Hepatocyte (in vitro differentiated cells): ENCODE measurements around the gene ZCCHC7. TPM values are rescaled to one million over a fixed set of nuclear protein-coding genes. Genes with fewer than 3 reads are reported as not detected.

Experiments used
- DNase-seq: peaks from one replicate; pipeline ENCODE4 v3.0.0-alpha.2; 2016; ENCODE audit warnings: low spot score
- H2AFZ ChIP-seq: fragments of 200-600 bp; sonication (generic); 2 replicates; pipeline ENCODE4 v1.6.0; 2016; ENCODE audit warnings: antibody characterized with exemption, mild to moderate bottlenecking
- H3K27ac ChIP-seq: fragments of 200-600 bp; sonication (generic); 2 replicates; pipeline ENCODE4 v1.5.1; 2016; ENCODE audit warnings: mild to moderate bottlenecking
- H3K27me3 ChIP-seq: fragments of 200-600 bp; sonication (generic); 2 replicates; pipeline ENCODE4 v1.6.1; 2016
- H3K36me3 ChIP-seq: fragments of 200-600 bp; sonication (generic); replicated peaks from 2 replicates; pipeline ENCODE4 v1.5.1; 2016; ENCODE audit warnings: low read depth; ENCODE audit not compliant: insufficient read depth
- H3K4me1 ChIP-seq: fragments of 200-600 bp; sonication (generic); 2 replicates; pipeline ENCODE4 v1.5.1; 2016; ENCODE audit warnings: mild to moderate bottlenecking, moderate library complexity; ENCODE audit not compliant: insufficient read depth
- H3K4me2 ChIP-seq: fragments of 200-600 bp; sonication (generic); 2 replicates; pipeline ENCODE4 v1.6.0; 2016
- H3K4me3 ChIP-seq: fragments of 200-600 bp; sonication (generic); 2 replicates; pipeline ENCODE4 v1.5.1; 2016; ENCODE audit warnings: mild to moderate bottlenecking
- H3K79me2 ChIP-seq: fragments of 200-600 bp; sonication (generic); 2 replicates; pipeline ENCODE4 v1.6.0; 2017; ENCODE audit warnings: mild to moderate bottlenecking
- H3K9me2 ChIP-seq: fragments of 200-600 bp; sonication (generic); replicated peaks from 2 replicates; pipeline ENCODE4 v1.6.0; 2017; ENCODE audit warnings: mild to moderate bottlenecking; ENCODE audit not compliant: insufficient read depth
- H3K9me3 ChIP-seq: fragments of 200-600 bp; sonication (generic); 2 replicates; pipeline ENCODE4 v1.5.1; 2016; ENCODE audit warnings: low read depth, mild to moderate bottlenecking
- H4K20me1 ChIP-seq: fragments of 200-600 bp; sonication (generic); 2 replicates; pipeline ENCODE4 v1.6.0; 2016; ENCODE audit warnings: mild to moderate bottlenecking; ENCODE audit not compliant: insufficient read depth, poor library complexity, severe bottlenecking
- EZH2 ChIP-seq: fragments of 200-600 bp; sonication (generic); IDR thresholded peaks from 2 replicates; pipeline ENCODE4 v1.6.1; 2016; ENCODE audit warnings: antibody characterized with exemption, mild to moderate bottlenecking, borderline replicate concordance
- EZH2phosphoT487 ChIP-seq: fragments of 200-600 bp; sonication (generic); IDR thresholded peaks from one replicate; pipeline ENCODE4 v1.6.1; 2018; ENCODE audit warnings: antibody characterized with exemption, mild to moderate bottlenecking, low read depth, moderate library complexity; ENCODE audit not compliant: unreplicated experiment, severe bottlenecking
- WGBS: methylation state at CpG from one replicate; pipeline ENCODE4 v1.1.6; 2016; ENCODE audit warnings: low lambda C conversion rate; ENCODE audit errors: missing lambda C conversion rate; 5-methylcytosine and 5-hydroxymethylcytosine counted together
- polyA plus RNA-seq: library from polyadenylated mRNA; unstranded; fragments of >200 nt; fragmentation: Nextera tagmentation; extraction: Ambion mirVana; gene quantifications from 2 replicates; pipeline ENCODE4 v1.2.1, GENCODE V29; 2016
- total RNA-seq: library from RNA; depleted of rRNA; stranded (reverse); fragments of >200 nt; gene quantifications from 2 replicates; pipeline ENCODE4 v1.2.3, GENCODE V29; 2014
- TF ChIP-seq, protein P1 (sequence below): fragments of 200-600 bp; sonication (generic); IDR thresholded peaks from 2 replicates; pipeline ENCODE4 v1.5.1; 2016; ENCODE audit warnings: antibody characterized with exemption, mild to moderate bottlenecking; ENCODE audit not compliant: poor library complexity

ZCCHC7 gene
- total and polyA plus RNA-seq, 2 experiments from 2014 or later, result 12.3 to 14.6 TPM

DNA sequence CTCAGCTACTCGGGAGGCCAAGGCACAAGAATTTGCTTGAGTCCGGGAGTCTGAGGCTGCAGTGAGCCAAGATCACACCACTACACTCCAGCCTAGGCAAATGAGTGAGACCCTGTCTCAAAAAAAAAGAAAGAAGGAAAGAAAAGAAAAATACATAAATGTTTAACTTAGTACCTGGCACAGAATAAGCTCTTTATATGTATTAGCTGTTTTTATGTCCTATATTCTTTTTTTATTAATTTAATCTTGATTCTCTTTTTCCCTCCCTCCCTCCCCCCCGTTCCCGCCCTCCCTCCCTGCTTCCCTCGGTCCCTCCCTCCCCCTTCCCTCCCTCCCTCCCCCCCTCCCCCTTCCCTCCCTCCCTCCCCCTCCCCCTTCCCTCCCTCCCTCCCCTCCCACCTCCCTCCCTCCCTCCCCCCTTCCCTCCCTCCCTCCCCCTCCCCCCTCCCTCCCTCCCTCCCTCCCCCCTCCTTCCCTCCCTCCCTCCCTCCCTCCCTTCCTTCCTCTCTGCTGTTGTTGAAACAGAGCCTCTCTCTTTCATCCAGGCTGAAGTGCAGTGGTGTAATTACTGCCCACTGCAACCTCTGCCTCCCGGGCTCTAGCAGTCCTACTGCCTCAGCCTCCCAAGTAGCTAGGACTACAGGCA lies 166.3 kb downstream of the ZCCHC7 start:
- Histone ChIP-seq H4K20me1 (no peaks in the 10 kb centered on the region), H3K79me2 (peaks cover 2% of the 10 kb centered on the region), H3K4me3 (no peak overlapping the region), H3K27me3 (no peaks in the 10 kb centered on the region), H3K9me3 (no peaks in the 10 kb centered on the region), H3K36me3 (no peaks in the 10 kb centered on the region), H3K27ac (no peak overlapping the region), H3K4me1 (no peaks in the 10 kb centered on the region), H3K4me2 (no peak overlapping the region), H2AFZ (no peak overlapping the region), H3K9me2 (no peaks in the 10 kb centered on the region)
- TF ChIP-seq EZH2 (no peak), EZH2phosphoT487 (no peak)
- TF ChIP-seq, protein P1, sequence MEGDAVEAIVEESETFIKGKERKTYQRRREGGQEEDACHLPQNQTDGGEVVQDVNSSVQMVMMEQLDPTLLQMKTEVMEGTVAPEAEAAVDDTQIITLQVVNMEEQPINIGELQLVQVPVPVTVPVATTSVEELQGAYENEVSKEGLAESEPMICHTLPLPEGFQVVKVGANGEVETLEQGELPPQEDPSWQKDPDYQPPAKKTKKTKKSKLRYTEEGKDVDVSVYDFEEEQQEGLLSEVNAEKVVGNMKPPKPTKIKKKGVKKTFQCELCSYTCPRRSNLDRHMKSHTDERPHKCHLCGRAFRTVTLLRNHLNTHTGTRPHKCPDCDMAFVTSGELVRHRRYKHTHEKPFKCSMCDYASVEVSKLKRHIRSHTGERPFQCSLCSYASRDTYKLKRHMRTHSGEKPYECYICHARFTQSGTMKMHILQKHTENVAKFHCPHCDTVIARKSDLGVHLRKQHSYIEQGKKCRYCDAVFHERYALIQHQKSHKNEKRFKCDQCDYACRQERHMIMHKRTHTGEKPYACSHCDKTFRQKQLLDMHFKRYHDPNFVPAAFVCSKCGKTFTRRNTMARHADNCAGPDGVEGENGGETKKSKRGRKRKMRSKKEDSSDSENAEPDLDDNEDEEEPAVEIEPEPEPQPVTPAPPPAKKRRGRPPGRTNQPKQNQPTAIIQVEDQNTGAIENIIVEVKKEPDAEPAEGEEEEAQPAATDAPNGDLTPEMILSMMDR, result no peak
- WGBS, result 100% methylated on average over 3 of the region's 6 CpGs
- no peak for DNase-seq

DNA sequence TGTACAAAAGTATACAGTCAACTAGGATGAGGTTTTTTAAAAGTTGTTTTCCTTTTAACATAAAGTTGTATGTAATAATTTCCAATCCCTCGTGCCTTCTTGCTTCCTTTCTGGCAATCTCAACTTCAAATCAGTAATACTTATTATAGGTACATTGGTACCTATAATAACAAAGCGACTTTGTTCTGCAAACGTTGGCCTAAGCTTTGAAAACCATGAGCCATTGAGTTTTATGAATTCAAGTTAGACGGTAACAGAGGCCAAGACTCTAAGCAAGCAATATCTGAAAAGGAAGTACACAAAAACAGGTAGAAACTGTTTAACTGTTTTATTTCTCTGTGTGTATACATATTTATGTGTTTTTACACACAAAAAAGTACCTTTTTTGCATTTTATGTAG lies 166.9 kb downstream of the ZCCHC7 start:
- H3K4me3 ChIP-seq, result no peak overlapping the region
- no peaks in the 10 kb centered on the region for H3K9me2 ChIP-seq
- no peaks in the 10 kb centered on the region for H3K4me1 ChIP-seq
- TF ChIP-seq, protein P1, result no peak
- no peak for TF ChIP-seq EZH2
- no peak for TF ChIP-seq EZH2phosphoT487
- H3K9me3 ChIP-seq, result no peaks in the 10 kb centered on the region
- no peak overlapping the region for H2AFZ ChIP-seq
- 92% methylated on average over 4 of the region's 4 CpGs for WGBS
- H3K27me3 ChIP-seq, result no peaks in the 10 kb centered on the region
- H3K79me2 ChIP-seq, result peaks cover 4% of the 10 kb centered on the region
- no peaks in the 10 kb centered on the region for H3K36me3 ChIP-seq
- no peaks in the 10 kb centered on the region for H4K20me1 ChIP-seq
- H3K27ac ChIP-seq, result no peak overlapping the region
- H3K4me2 ChIP-seq, result no peak overlapping the region
- DNase-seq, result no peak

DNA sequence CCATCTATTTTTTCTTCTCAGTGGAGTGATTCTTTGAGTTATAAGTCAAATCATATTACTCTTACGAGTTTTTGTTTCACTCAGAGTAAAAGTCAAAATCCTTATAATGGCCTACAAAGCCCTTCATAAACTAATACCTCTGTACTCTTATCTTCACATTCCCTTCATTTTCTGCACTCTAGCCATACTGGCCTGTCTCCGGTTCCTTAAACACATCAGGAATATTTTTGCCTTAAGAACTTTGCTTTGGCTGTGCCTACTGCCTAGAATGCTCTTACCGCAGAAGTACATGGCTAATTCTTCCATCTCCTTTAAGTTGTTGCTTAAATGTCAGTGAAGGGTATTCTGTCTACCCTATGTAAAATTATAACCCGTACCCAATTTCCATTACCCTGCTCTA lies 169.3 kb downstream of the ZCCHC7 start:
- Histone ChIP-seq H3K4me1 (peaks cover 18% of the 10 kb centered on the region), H3K4me3 (no peak overlapping the region), H3K79me2 (peaks cover 4% of the 10 kb centered on the region), H3K4me2 (no peak overlapping the region), H3K9me3 (no peaks in the 10 kb centered on the region), H4K20me1 (peaks cover 5% of the 10 kb centered on the region), H3K9me2 (no peaks in the 10 kb centered on the region), H3K27me3 (no peaks in the 10 kb centered on the region), H2AFZ (no peak overlapping the region), H3K27ac (no peak overlapping the region), H3K36me3 (no peaks in the 10 kb centered on the region)
- TF ChIP-seq EZH2 (no peak), EZH2phosphoT487 (no peak)
- TF ChIP-seq, protein P1, result no peak
- DNase-seq, result no peak
- 83% methylated on average over 4 of the region's 4 CpGs for WGBS
